Measurements from ENCODE around the gene CCDC60.
"Not testable (repeated sequence)": the region's sequence is repeated elsewhere in the genome, so short reads cannot be mapped to it uniquely, and the experiment has no call there.

CCDC60 gene

DNA sequence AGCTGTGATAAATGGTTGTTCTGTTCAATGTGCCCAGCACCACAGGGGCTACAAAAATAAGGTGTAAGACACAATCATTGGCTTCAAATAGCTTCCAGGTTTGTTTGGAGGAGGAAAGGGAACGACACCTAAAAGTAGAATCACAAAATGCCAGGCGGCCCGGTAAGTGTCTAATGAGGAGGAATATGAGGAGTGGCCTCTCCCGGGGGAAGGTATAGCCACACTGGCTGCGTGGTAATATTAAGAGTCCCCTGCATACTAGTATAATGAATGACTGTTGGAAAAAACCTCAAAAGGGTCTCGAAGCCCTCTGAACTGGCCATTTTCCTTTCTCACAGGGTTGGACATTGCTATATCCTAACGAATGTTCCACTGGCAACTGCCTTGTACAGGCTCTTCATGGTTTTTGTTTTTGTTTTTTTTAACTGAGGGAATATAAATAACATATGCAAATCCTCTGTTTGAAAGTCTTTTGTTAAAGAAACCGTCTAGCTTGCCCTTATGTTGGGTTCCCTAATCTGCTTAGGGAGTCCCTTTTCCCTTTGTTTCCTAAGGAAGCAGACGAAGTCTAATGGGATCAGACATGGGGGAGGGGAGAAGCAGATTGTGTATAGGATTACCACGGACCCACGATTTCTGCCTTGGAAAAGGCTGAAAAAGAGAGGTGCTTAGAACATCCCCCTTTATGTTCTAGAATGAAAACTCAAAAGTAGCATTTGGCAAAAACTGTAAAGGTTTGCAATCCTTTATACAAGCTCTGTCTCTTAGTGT is 4.2 kb downstream of the CCDC60 start:
- no peak for DNase-seq (ENCODE audit: low read depth)

DNA sequence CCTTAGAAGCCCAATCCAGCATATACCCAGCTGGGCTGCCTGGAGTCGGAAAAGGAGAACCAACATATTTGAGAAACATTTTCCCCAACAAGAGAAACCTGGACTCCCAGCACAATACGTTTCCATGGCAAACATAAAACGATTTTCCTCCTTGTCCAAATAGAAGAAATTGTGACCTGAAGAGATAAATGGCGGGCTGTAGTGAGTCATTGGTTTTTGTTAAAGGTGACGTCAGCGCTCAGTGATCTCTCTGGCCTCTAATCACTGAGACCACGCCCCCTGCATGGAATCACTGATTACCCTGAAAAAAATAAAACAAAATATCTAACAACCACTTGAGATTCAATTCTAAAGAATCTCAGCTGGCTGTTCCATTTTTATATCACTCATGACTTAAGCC is 6.0 kb downstream of the CCDC60 start:
- DNase-seq (ENCODE audit: low read depth), result no peak

DNA sequence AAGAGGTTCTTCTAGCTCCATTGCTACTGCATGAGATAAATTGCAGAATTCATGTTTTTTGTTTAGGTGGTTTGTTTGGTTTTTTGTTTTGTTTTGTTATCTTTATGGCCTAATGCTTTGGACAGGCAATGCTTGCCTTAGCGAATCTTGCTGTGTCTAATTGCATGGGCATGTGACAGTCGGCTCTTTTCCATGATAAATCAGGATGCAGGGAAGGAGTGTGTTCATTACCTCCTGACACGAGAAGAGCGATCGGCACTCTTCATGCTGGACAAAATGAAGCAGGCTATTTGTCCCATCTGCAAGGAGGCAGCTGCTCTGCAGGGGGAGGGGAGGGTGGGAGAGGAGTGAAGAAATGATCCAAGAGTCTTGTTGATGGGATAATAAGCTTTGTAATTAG is 6.5 kb downstream of the CCDC60 start:
- DNase-seq (ENCODE audit: low read depth), result no peak

DNA sequence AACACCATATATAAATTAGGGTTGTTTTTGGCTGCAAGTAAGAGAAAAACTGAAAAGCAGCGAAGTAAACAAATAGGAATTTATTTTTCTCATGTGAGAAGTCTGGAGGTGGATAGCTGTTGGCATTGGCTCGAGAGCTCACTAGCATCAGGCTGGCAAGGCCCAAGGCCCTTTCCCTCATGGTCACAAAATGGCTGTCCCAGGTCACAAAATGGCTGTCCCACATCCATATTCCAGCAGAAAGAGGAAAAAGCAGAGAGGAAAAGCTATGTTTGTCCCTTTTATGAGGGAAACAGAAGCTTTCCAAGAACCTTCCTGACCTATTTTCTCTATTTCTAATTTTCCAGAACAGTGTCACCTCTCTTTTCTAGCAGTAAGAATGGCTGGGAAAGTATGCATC is 7.5 kb downstream of the CCDC60 start:
- DNase-seq (ENCODE audit: low read depth), result no peak

DNA sequence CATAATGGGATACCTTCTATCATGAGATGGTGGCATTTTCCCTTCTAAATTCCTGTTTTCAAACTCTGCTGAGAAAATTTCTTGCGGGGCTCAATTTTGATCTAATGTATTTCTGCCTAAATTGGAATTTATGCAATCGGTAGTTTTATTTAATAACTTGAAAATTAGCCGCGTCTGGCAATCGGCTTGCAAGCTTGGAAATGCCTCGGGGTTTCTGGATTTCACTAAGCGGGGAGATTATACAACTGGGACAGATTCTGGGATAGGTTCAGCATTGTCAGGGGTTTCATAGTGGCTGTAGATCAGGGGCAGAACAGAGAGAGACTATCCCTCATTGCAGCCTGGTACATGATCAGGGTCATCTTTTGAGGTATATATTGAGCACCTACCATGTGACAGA is 8.6 kb downstream of the CCDC60 start:
- no peak for DNase-seq (ENCODE audit: low read depth)

DNA sequence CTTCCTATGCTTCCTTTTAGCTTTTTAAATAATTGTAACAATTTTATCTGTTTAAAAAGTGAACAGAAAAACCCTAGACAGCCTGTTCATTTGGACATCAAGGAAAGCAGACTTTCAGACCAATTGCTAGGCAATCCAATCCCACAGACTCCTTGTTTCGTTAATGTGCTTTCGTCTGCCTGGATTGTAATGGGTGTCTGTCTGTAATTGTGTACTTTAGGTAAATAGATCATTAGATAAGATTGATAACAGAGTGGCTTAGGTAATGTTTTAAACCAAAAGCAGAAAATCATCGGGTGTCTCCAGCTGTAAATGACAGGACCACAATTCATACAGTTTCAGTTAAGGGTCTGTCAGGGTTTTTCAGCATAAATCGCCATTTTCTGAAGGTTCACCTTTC is 19.6 kb downstream of the CCDC60 start:
- no peak for DNase-seq (ENCODE audit: low read depth)

DNA sequence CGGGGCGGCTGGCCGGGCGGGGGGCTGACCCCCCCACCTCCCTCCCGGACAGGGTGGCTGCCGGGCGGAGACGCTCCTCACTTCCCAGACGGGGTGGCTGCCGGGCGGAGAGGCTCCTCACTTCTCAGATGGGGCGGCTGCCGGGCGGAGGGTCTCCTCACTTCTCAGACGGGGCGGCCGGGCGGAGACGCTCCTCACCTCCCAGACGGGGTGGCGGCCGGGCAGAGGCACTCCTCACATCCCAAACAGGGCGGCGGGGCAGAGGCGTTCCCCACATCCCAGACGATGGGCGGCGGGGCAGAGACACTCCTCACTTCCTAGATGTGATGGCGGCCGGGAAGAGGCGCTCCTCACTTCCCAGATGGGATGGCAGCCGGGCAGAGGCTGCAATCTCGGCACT is 25.8 kb downstream of the CCDC60 start:
- DNase-seq (ENCODE audit: low read depth), result not testable (repeated sequence)

DNA sequence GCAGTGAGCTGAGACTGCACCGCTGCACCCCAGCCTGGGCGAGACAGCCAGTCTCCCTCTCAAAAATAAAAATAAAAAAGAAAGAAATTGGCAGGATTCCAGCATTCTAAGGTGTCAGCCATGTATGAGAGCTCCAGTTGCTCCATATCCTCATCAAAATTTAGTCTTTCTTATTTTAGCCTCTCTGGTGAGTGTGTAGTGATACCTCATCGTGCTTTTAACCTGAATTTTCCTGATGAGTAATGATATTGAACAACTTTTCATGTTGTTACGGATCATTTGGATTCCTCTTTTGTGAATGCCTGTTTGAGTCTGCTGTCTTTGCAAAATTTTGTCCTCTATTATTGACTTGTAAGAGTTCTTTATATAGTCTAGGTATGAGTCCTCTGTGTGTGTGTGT is 28.5 kb downstream of the CCDC60 start:
- no peak for DNase-seq (ENCODE audit: low read depth)

DNA sequence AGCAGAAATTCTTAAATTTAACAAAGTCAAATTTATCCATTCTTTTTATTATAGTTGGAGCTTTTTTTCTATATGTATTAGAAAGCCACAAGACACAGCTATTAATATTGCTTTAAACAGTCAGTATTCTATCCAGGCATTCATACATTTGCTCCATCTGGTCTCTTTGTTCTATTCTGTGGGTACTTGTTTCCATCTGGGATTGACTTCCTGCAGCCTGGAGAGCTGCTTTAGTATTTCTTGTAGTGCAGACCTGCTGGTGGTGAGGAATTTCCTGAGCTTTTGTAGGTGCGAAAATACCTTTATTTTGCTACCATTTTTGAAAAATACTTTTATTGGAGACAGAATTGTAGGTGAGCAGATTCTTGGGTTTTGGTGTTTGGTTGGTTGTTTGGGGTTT is 29.0 kb downstream of the CCDC60 start:
- DNase-seq (ENCODE audit: low read depth), result no peak

DNA sequence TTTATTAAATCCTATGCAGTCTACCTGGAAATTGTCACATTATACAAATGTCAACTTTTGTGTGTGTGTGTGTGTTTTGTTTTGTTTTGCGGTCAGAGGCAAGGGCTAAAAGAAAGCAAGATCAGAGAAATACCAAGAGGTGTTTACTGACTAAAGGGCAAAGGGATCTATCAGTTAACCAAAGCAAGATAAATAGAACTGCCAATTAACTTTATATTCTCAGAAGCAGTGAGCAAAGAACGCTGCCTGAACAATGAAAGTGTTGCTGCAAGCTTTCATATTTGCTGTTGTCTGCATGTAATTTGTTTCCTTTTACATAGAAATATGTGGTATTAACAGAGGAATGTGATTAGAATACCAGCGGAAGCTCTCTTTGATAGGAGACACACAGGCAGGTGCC is 30.9 kb downstream of the CCDC60 start:
- no peak for DNase-seq (ENCODE audit: low read depth)

DNA sequence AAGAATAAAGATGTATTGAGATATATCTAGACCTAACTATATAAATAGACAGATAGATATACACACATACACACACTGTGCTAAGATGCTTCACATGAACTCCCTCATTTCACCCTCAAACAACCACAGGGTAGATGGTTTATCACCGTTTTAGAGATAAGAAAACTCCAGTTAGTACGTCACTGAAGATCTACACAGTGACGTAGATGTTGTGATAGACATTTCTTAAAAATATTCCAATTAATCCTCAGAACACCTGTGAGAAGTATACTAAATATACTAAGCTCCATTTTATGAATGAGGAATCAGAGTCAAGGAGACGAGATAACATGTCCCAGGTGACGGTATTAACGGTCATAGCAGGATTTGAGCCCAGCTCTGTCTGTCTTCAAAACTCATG is 31.5 kb downstream of the CCDC60 start:
- DNase-seq (ENCODE audit: low read depth), result no peak

DNA sequence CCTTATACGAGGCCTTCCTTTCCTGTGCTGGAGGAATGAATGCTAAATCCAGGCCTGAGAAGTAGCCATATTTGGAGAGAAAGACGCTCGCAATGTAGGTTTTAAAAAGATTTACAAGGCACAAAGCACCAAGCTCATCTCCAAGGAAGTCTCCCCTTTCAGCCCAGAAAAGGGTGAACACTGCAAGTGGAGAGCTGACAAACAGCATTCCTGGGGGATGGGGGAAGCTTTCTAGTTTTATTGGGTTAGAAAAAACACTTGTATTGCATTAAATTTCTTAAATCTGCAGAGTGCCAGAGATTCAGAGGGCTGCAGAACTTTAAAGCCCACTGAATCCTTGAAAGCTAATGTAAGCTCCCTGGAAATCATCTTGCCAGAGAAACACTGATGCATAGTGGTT is 34.6 kb downstream of the CCDC60 start:
- no peak for DNase-seq (ENCODE audit: low read depth)

DNA sequence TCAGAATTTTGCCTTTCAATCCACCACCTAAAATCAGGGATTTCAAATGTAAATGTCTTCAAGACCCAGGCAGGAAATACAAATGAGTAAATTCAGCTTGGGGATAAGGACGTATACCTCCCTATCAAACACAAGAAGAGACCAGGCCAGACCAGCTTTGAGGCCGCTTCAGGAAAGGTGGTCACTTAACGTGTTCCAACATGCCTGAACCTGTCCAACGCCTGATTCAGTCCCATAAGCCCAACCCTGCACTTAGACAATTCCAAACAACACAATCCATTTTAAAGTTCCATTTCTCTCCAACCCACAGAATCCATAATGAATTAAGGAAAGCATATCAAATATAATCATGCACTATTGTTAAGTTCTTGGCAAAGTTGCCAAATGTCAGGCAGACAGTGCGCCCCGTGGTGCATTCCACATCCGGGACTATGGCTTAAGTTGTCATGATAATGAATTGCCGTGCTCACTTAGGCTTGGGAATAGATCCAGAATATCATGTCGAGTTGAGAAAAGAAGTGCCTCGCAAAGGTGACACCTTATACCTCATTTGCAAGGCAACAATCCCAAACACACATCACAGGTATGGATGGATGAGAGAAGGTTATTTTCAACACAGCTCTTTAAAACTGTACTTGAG is 35.5 kb downstream of the CCDC60 start:
- DNase-seq (ENCODE audit: low read depth), result no peak

DNA sequence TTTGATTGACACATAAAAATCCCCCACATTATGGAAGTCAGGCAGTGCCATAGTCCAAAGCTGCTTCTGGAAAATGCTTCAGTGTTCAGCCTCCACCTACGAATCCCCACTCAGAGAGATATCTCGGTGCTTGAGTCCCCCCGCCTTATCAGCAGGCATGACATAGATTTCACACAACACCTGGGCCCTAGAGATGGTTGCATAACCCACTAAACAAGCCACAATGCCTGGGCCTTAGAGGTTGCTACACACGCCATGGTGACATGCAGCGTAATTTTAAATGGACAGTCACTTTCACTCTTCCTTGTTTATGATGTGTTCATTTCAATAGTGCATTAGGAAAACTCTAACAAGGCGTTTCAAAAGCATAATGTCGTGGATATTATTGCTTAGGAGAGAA is 38.0 kb downstream of the CCDC60 start:
- DNase-seq (ENCODE audit: low read depth), result no peak

DNA sequence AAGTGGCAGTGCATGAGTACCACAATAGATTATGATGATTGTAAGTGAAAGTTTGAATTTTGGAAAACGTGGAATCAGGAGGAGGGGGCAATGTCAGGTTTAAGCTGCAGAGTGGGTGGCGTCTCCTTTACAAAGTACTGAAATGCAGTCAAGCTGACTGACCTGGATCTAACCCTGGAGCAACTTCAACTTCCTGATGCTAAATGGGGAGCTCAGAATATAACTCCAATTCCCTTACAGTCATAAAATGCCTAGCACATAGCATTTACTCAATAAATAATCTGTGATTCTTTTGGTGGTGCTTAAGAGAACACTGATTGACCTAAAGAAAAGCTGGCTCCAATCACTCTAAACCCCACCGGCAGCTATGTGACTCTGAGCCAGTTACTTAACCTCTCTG is 38.5 kb downstream of the CCDC60 start:
- no peak for DNase-seq (ENCODE audit: low read depth)

DNA sequence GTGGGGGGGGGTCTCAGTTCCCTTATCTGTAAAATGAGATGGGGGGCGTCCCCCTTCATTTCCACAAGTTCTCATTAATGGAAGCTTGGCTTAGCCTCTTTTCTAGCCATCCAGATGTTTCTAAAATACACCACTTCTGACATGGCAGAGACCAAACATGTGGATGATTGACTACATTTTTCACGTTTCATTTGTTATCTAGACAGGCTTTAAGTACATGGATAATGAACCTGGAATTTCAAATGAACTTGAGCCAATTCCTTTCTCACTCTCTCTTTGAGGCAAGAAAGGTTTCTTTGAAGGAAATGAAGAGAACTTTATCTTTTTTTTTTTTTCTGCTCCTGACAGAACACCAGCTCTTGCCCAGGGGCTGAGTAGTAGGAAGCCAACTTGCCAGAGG is 39.1 kb downstream of the CCDC60 start:
- DNase-seq (ENCODE audit: low read depth), result no peak

DNA sequence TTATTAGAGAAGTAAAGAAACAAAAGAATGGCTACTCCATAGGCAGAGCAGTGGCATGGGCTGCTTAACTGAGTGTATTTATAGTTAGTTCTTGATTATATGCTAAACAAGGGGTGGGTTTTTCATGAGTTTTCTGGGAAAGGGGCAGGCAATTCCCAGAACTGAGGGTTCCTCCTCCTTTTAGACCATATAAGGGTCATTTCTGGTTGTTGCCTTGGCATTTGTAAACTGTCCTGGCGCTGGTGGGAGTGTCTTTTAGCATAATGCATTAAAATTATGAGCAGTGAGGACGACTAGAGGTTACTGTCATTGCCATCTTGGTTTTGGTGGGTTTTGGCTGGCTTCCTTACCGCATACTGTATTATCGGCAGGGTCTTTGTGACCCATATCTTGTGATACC is 40.1 kb downstream of the CCDC60 start:
- no peak for DNase-seq (ENCODE audit: low read depth)

DNA sequence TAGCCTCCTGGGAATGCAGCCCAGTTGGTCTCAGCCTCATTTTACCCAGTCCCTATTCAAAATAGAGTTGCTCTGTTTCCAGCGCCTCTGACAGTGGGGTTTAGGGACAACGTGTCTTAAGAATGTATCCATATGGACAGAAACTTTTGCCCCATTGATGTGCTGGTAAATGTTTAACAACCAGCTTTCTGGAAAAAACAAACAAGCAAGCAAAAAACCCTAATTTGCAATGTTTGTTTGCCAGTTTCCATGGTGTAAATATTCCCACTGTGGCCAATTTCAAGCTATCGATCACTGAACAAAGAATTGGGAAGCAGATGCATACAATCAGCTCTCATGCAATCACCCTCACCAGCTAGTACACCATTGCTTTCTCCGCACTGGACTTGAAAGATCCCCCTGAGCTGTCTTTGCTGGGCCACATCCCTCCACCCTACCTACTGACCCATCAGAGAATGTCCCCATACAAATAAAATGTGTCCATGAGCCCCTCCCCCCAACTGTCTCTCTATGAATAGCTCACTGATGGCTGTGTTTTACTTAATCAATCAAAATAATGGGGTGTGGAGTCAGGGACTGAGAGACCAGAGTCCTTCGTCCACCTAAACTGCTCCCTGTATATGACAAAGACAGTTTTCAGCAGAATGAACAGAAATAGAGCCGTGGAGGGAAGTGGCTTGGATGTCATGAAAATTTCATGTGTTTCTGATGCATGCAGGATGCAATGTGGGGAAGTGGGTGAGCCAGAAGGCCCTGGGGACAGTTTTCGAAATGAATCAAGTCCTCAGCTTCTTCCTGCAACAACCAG is 40.8 kb downstream of the CCDC60 start:
- no peak for DNase-seq (ENCODE audit: low read depth)

DNA sequence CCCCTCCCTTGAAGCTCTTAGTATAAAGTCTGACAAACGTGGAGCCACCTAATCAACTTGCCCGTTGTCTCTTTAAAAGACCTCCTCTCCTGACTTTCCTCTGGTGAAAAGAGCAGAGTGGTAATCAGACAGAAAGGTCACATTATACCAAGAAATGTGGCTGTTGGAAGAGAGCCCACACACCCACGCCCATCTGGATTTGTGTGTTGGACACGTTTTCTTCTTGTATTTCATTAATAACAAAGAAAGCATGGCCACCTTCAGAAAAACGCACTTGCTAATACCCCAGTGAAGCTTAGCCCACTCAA is 41.3 kb downstream of the CCDC60 start:
- no peak for DNase-seq (ENCODE audit: low read depth)

DNA sequence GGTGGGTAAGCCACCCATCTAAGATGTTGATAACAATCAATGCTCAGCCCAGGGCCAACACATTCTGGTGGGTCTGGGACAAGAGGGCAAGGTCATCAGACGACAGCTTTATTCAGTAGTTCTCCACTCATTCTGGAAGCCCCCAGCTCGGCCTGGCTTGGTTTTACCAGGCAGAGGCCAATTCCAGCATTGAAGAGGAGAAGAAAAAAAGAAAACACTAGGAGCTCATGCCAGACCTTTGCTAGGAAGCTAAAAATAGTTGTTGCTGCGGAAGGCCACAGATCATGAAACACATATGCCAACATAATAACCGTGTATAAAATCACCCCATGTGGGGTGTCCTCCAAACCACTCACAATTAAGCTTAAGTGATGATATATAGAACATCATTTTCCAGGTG is 44.4 kb downstream of the CCDC60 start:
- no peak for DNase-seq (ENCODE audit: low read depth)

DNA sequence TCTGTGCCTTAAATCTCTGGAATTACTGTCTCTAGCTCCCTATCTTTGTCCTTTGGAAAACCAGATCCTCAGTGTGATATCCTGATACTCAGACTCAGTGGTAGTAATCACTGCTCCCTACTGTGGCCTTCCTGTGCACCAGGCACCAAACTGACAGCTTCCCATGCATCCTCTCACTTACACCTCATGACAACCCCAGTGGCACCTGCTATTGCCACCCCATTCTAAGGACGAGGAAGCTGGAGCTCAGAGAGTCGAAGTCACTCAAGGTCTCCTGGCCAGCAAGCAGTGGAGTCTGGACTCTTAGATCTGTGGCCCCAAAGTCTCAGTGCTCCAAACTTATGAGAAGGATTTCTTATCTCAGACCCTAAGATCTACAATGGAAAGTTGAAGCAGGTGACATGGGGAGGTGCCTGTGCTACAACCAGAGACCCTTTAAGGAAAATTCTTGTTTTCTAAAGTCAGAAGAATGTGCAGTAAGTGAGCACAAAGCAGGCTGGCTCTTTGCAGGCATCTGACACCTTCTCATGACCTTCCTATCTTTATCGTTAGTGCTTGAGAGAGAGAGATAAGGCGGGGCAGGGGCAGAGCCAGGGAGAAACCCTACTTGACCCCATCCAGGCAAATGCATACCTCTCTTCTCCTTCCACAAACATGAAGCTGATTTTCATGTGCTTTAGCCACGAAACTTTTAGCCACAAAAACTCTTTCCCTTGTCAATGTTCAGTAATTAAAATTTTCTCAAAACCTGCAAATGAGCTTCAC is 47.1 kb downstream of the CCDC60 start:
- DNase-seq (ENCODE audit: low read depth), result no peak

DNA sequence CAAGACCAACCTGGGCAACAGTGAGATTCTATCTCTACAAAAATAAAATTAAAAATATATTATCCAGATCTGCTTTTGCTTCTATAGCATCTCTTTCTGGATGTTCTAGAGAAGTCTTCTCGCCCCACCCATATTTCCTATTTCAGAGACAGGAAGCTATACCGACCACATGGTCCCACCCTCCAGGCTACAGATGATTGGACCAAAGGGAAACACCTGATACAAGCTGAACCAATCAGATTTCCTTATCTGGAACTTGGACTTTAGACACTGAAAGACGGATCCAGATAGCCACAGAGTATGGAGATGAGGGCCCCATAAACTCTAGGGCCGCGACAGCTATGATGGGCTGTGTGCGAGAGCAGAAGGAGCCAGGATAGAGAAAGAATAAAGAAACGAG is 48.7 kb downstream of the CCDC60 start:
- DNase-seq (ENCODE audit: low read depth), result no peak

DNA sequence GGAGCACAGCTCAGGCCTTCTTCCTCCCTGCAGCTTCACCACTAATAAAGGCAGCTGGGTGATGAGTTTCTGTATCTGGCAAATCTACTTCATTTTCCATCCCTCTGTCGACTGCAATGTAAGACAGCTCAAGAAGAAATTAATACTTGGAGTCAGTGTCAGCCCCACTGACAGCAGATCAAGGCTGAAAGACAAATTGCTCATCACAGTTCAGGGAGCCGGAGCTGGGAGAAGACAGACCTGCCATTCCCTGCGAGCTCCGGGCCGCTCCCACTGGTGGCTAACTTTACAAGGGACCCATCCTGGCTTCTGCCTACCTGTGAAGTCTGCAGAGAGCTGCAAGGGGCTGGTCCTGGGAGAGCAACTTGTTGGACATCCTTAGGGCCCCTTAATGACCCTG is 49.8 kb downstream of the CCDC60 start:
- no peak for DNase-seq (ENCODE audit: low read depth)

Data from fibroblast of gingiva (primary cell).